Natural killer cell (primary cell): ENCODE measurements around the gene DIP2C. TPM values are rescaled to one million over a fixed set of nuclear protein-coding genes. Genes with fewer than 3 reads are reported as not detected.

Experiments
- ATAC-seq, 3 donors: fragments of 150-1000 bp in 2 of 3; fragments of 200-7000 bp in 1 of 3; cut with Tn5 transposase; 1 replicate in 1 of 3; 2 replicates in 2 of 3; pipeline ENCODE4 v1.10.0; 2021; ENCODE audit warnings: mild to moderate bottlenecking in 2 of 3, moderate library complexity in 2 of 3
- DNase-seq, 2 donors: peaks; one replicate each; pipeline versions ENCODE4 v3.0.0 to v3.0.0-alpha.2; 2013 to 2021; ENCODE audit warnings: mixed read lengths in 1 of 2
- H3K27ac ChIP-seq: one replicate; pipeline ENCODE4 v1.5.1; 2013; ENCODE audit warnings: mild to moderate bottlenecking, low read length
- H3K27me3 ChIP-seq: one replicate; pipeline ENCODE4 v1.6.1; 2013; ENCODE audit warnings: low read length; ENCODE audit not compliant: control insufficient read depth, insufficient read depth
- H3K36me3 ChIP-seq: one replicate; pipeline ENCODE4 v1.6.1; 2013; ENCODE audit warnings: low read length; ENCODE audit not compliant: control insufficient read depth, insufficient read depth
- H3K4me1 ChIP-seq: one replicate; pipeline ENCODE4 v1.6.1; 2013; ENCODE audit warnings: low read length; ENCODE audit not compliant: control insufficient read depth, insufficient read depth
- H3K4me3 ChIP-seq: one replicate; pipeline ENCODE4 v1.5.1; 2013; ENCODE audit warnings: low read length
- H3K9me3 ChIP-seq: one replicate; pipeline ENCODE4 v1.6.1; 2013; ENCODE audit warnings: low read length; ENCODE audit not compliant: control insufficient read depth, insufficient read depth
- H3K27ac Mint-ChIP-seq, 2 donors: one replicate each; pipeline ENCODE4 v1.8.0; 2022; ENCODE audit warnings: mild to moderate bottlenecking in 2 of 2, mixed read lengths in 2 of 2, moderate library complexity in 1 of 2
- H3K27me3 Mint-ChIP-seq, 2 donors: one replicate each; pipeline ENCODE4 v1.8.0; 2022; ENCODE audit warnings: low read depth in 2 of 2, mixed read lengths in 2 of 2
- H3K36me3 Mint-ChIP-seq: one replicate; pipeline ENCODE4 v1.8.0; 2022; ENCODE audit warnings: mixed read lengths
- H3K4me1 Mint-ChIP-seq, 2 donors: one replicate each; pipeline ENCODE4 v1.8.0; 2022; ENCODE audit warnings: mixed read lengths in 2 of 2
- H3K4me3 Mint-ChIP-seq: one replicate; pipeline ENCODE4 v1.8.0; 2022; ENCODE audit warnings: mild to moderate bottlenecking, moderate library complexity, mixed read lengths
- H3K9me3 Mint-ChIP-seq, 2 donors: one replicate each; pipeline ENCODE4 v1.8.0; 2022; ENCODE audit warnings: mixed read lengths in 2 of 2
- WGBS: methylation state at CpG from one replicate; pipeline ENCODE4 v1.1.7; 2013; ENCODE audit warnings: missing lambda C conversion rate; ENCODE audit not compliant: insufficient coverage; 5-methylcytosine and 5-hydroxymethylcytosine counted together
- intact Hi-C: fragments of 100-400 bp; cut with micrococcal nuclease; formaldehyde crosslinking; loops from one replicate; pipeline ENCODE4 v1.14.2; 2022
- total RNA-seq, 4 donors: library from RNA; stranded (reverse); fragments of 120-200 nt in 1 of 4; gene quantifications; one replicate each; pipeline versions ENCODE4 v1.2.3 to v1.2.4, GENCODE V29; 2013 to 2022
- TF ChIP-seq, protein P1 (sequence below): fragments of 200-600 bp; IDR thresholded peaks from one replicate; pipeline ENCODE4 v1.8.0; 2022; ENCODE audit warnings: antibody characterized with exemption

Gene DIP2C
- total RNA-seq, 3 donors from 2014 or later (not counting 1 experiment from before 2014, with no cell fraction given): 1.5 to 5.8 (median 3.8) TPM

- H3K4me3 ChIP-seq: no peak overlapping the region
- no peaks in the 10 kb centered on the region for H3K36me3 Mint-ChIP-seq
- TF ChIP-seq, protein P1, sequence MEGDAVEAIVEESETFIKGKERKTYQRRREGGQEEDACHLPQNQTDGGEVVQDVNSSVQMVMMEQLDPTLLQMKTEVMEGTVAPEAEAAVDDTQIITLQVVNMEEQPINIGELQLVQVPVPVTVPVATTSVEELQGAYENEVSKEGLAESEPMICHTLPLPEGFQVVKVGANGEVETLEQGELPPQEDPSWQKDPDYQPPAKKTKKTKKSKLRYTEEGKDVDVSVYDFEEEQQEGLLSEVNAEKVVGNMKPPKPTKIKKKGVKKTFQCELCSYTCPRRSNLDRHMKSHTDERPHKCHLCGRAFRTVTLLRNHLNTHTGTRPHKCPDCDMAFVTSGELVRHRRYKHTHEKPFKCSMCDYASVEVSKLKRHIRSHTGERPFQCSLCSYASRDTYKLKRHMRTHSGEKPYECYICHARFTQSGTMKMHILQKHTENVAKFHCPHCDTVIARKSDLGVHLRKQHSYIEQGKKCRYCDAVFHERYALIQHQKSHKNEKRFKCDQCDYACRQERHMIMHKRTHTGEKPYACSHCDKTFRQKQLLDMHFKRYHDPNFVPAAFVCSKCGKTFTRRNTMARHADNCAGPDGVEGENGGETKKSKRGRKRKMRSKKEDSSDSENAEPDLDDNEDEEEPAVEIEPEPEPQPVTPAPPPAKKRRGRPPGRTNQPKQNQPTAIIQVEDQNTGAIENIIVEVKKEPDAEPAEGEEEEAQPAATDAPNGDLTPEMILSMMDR: no peak
- no peaks in the 10 kb centered on the region for H3K9me3 Mint-ChIP-seq
- peaks cover 6 to 9% of the 10 kb centered on the region in 2 donors for H3K27me3 Mint-ChIP-seq
- H3K27me3 ChIP-seq: no peaks in the 10 kb centered on the region
- no peaks in the 10 kb centered on the region for H3K4me1 Mint-ChIP-seq
- H3K27ac Mint-ChIP-seq: no peak overlapping the region
- intact Hi-C loops: no loop called here
- no peak overlapping the region for H3K27ac ChIP-seq
- no peaks in the 10 kb centered on the region for H3K4me1 ChIP-seq
- 85% methylated on average over 22 of the region's 22 CpGs for WGBS
- DNase-seq: no peak
- H3K36me3 ChIP-seq: no peaks in the 10 kb centered on the region
- H3K4me3 Mint-ChIP-seq: no peak overlapping the region
- peak in 1 of 3 donors; percentile 37 for ATAC-seq
- H3K9me3 ChIP-seq: no peaks in the 10 kb centered on the region
Measured at GRCh38 chr10:677750-678661, 11.5 kb downstream of the DIP2C start.

- no peak overlapping the region for H3K4me3 Mint-ChIP-seq
- Histone ChIP-seq H3K27me3 (no peaks in the 10 kb centered on the region), H3K4me3 (no peak overlapping the region), H3K4me1 (no peaks in the 10 kb centered on the region), H3K9me3 (no peaks in the 10 kb centered on the region), H3K36me3 (no peaks in the 10 kb centered on the region), H3K27ac (no peak overlapping the region)
- H3K4me1 Mint-ChIP-seq: no peaks in the 10 kb centered on the region
- no peaks in the 10 kb centered on the region for H3K9me3 Mint-ChIP-seq
- TF ChIP-seq, protein P1: no peak
- WGBS: 100% methylated on average over 1 of the region's 1 CpG
- H3K27ac Mint-ChIP-seq: no peak overlapping the region
- H3K27me3 Mint-ChIP-seq: peaks cover 6 to 9% of the 10 kb centered on the region in 2 donors
- ATAC-seq (no peak), DNase-seq (no peak)
- intact Hi-C loops: no loop called here
- no peaks in the 10 kb centered on the region for H3K36me3 Mint-ChIP-seq
Measured at GRCh38 chr10:677038-677437, 12.4 kb downstream of the DIP2C start.

DNA sequence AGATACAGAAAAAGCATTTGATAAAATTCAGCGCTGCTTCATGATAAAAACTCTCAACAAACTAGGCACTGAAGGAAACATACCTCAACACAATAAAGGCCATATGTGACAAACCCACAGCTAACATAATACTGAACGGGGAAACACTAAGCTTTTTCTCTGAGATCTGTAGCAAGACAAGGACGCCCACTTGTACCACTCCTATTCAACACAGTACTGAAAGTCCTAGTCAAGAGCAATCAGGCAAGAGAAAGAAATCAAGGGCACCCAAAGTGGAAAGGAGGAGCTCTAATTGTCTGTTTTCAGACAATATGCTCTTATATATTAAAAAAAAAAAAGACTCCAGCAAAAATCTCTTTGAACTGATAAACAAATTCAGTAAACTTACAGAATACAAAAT lies 13.3 kb downstream of the DIP2C start:
- no peaks in the 10 kb centered on the region for H3K4me1 ChIP-seq
- intact Hi-C loops: no loop called here
- no peaks in the 10 kb centered on the region for H3K36me3 ChIP-seq
- H3K9me3 ChIP-seq: no peaks in the 10 kb centered on the region
- H3K36me3 Mint-ChIP-seq: no peaks in the 10 kb centered on the region
- no peaks in the 10 kb centered on the region for H3K27me3 ChIP-seq
- no peaks in the 10 kb centered on the region for H3K9me3 Mint-ChIP-seq
- H3K27ac ChIP-seq: no peak overlapping the region
- H3K27me3 Mint-ChIP-seq: peaks cover 9% of the 10 kb centered on the region in 2 donors
- no peak overlapping the region for H3K4me3 Mint-ChIP-seq
- H3K4me3 ChIP-seq: no peak overlapping the region
- WGBS: 79% methylated on average over 3 of the region's 3 CpGs
- DNase-seq: no peak
- TF ChIP-seq, protein P1: no peak
- ATAC-seq: no peak
- no peak overlapping the region for H3K27ac Mint-ChIP-seq
- no peaks in the 10 kb centered on the region for H3K4me1 Mint-ChIP-seq
